HEK293 (cell line): Measurements from ENCODE around the gene C1QL4.

Source experiments
- CTCF ChIA-PET: fragments of 350-600 bp; formaldehyde crosslinking; extraction: SDS; loops from one replicate; lab custom pipeline; 2021; ENCODE audit warnings: antibody characterized with exemption; lab: Yijun Ruan, JAX
- POLR2A ChIA-PET: fragments of 300-600 bp; formaldehyde crosslinking; extraction: SDS; loops from one replicate; lab custom pipeline; 2020; ENCODE audit warnings: antibody characterized with exemption, inconsistent platforms; lab: Yijun Ruan, JAX
- H3K27ac ChIP-seq: fragments of 200-500 bp; sonication (Bioruptor generic); 2 replicates; pipeline ENCODE4 v1.5.1; 2014; ENCODE audit warnings: low read depth, low read length, control low read depth, inconsistent platforms; ENCODE audit errors: extremely low read depth
- H3K36me3 ChIP-seq, 2 experiments: fragments of 200-500 bp in 1 of 2; sonication (Bioruptor generic) in 1 of 2; 1 replicate in 1 of 2; 2 replicates in 1 of 2; pipeline ENCODE4 v1.5.1; 2014 to 2017; ENCODE audit warnings: inconsistent platforms in 2 of 2, low read length in 2 of 2; ENCODE audit not compliant: control insufficient read depth in 2 of 2, insufficient read depth in 1 of 2
- H3K4me1 ChIP-seq: fragments of 200-500 bp; sonication (Bioruptor generic); 2 replicates; pipeline ENCODE4 v1.5.1; 2014; ENCODE audit warnings: mild to moderate bottlenecking, low read length, inconsistent platforms; ENCODE audit not compliant: control insufficient read depth, insufficient read depth
- H3K4me3 ChIP-seq: 2 replicates; pipeline ENCODE4 v1.5.1; 2011; ENCODE audit warnings: low read depth, mild to moderate bottlenecking, control low read depth, low read length, moderate library complexity
- H3K9me3 ChIP-seq: fragments of 200-500 bp; sonication (Bioruptor generic); 2 replicates; pipeline ENCODE4 v1.5.1; 2014; ENCODE audit warnings: low read depth, low read length, inconsistent platforms; ENCODE audit not compliant: control insufficient read depth, insufficient read depth
- EGR2 ChIP-seq: fragments of 450-650 bp; formaldehyde crosslinking; IDR thresholded peaks from 2 replicates; pipeline ENCODE4 v1.5.1; 2016; ENCODE audit warnings: low read depth, missing biosample characterization, missing genetic modification characterization
- FEZF1 ChIP-seq: fragments of 450-650 bp; formaldehyde crosslinking; IDR thresholded peaks from 2 replicates; pipeline ENCODE4 v1.5.1; 2016; ENCODE audit warnings: missing biosample characterization, missing genetic modification characterization
- HOXD13 ChIP-seq: sonication (generic); formaldehyde crosslinking; IDR thresholded peaks from 2 replicates; pipeline ENCODE4 v1.8.0; 2022; ENCODE audit warnings: missing genetic modification reagents, borderline replicate concordance
- IKZF3 ChIP-seq: fragments of 450-650 bp; IDR thresholded peaks from 2 replicates; pipeline ENCODE4 v1.5.0; 2018; ENCODE audit warnings: missing biosample characterization, mild to moderate bottlenecking, missing genetic modification characterization, moderate library complexity
- MZF1 ChIP-seq: fragments of 450-650 bp; formaldehyde crosslinking; IDR thresholded peaks from 2 replicates; pipeline ENCODE4 v1.5.1; 2017; ENCODE audit warnings: missing biosample characterization, missing genetic modification characterization, borderline replicate concordance
- OSR2 ChIP-seq: fragments of 450-650 bp; formaldehyde crosslinking; IDR thresholded peaks from 2 replicates; pipeline ENCODE4 v1.5.1; 2016; ENCODE audit warnings: missing biosample characterization, missing genetic modification characterization
- SCRT1 ChIP-seq: fragments of 450-650 bp; formaldehyde crosslinking; IDR thresholded peaks from 2 replicates; pipeline ENCODE4 v1.5.1; 2016; ENCODE audit warnings: missing biosample characterization, missing genetic modification characterization, borderline replicate concordance
- ZBTB8A ChIP-seq: fragments of 450-650 bp; formaldehyde crosslinking; IDR thresholded peaks from 2 replicates; pipeline ENCODE4 v1.5.1; 2016; ENCODE audit warnings: missing biosample characterization, missing genetic modification characterization
- ZEB2 ChIP-seq: fragments of 450-650 bp; formaldehyde crosslinking; IDR thresholded peaks from 2 replicates; pipeline ENCODE4 v1.5.1; 2016; ENCODE audit warnings: missing biosample characterization, missing genetic modification characterization
- ZFP41 ChIP-seq: fragments of 450-650 bp; formaldehyde crosslinking; IDR thresholded peaks from 2 replicates; pipeline ENCODE4 v1.5.1; 2016; ENCODE audit warnings: missing biosample characterization, missing genetic modification characterization, borderline replicate concordance
- ZNF16 ChIP-seq: fragments of 450-650 bp; formaldehyde crosslinking; IDR thresholded peaks from 2 replicates; pipeline ENCODE4 v1.5.1; 2016; ENCODE audit warnings: low read depth, missing biosample characterization, missing genetic modification characterization
- ZNF19 ChIP-seq: fragments of 450-650 bp; formaldehyde crosslinking; IDR thresholded peaks from 2 replicates; pipeline ENCODE4; 2016; ENCODE audit warnings: missing biosample characterization, missing genetic modification characterization, low read depth
- ZNF214 ChIP-seq: fragments of 450-650 bp; formaldehyde crosslinking; IDR thresholded peaks from 2 replicates; pipeline ENCODE4 v1.5.1; 2017; ENCODE audit warnings: missing biosample characterization, mild to moderate bottlenecking, missing genetic modification characterization, borderline replicate concordance
- ZNF23 ChIP-seq: fragments of 450-650 bp; formaldehyde crosslinking; IDR thresholded peaks from 2 replicates; pipeline ENCODE4 v1.5.1; 2016; ENCODE audit warnings: missing biosample characterization, missing genetic modification characterization, borderline replicate concordance
- ZNF311 ChIP-seq: fragments of 450-650 bp; formaldehyde crosslinking; IDR thresholded peaks from 2 replicates; pipeline ENCODE4 v1.5.1; 2017; ENCODE audit warnings: missing biosample characterization, missing genetic modification characterization, borderline replicate concordance
- ZNF350 ChIP-seq: fragments of 450-650 bp; formaldehyde crosslinking; IDR thresholded peaks from 2 replicates; pipeline ENCODE4 v1.5.0; 2017; ENCODE audit warnings: missing biosample characterization, mild to moderate bottlenecking, missing genetic modification characterization
- ZNF394 ChIP-seq: fragments of 450-650 bp; formaldehyde crosslinking; IDR thresholded peaks from 2 replicates; pipeline ENCODE4 v1.5.1; 2016; ENCODE audit warnings: missing biosample characterization, missing genetic modification characterization, mild to moderate bottlenecking, moderate library complexity, borderline replicate concordance
- ZNF501 ChIP-seq: fragments of 450-650 bp; formaldehyde crosslinking; IDR thresholded peaks from 2 replicates; pipeline ENCODE4 v1.5.1; 2016; ENCODE audit warnings: missing biosample characterization, missing genetic modification characterization
- ZNF610 ChIP-seq: fragments of 450-650 bp; formaldehyde crosslinking; IDR thresholded peaks from 2 replicates; pipeline ENCODE4 v1.5.1; 2016; ENCODE audit warnings: missing biosample characterization, missing genetic modification characterization, borderline replicate concordance
- ZNF621 ChIP-seq: fragments of 450-650 bp; formaldehyde crosslinking; IDR thresholded peaks from 2 replicates; pipeline ENCODE4 v1.5.1; 2017; ENCODE audit warnings: missing biosample characterization, missing genetic modification characterization
- ZNF768 ChIP-seq: fragments of 450-650 bp; formaldehyde crosslinking; IDR thresholded peaks from 2 replicates; pipeline ENCODE4 v1.5.1; 2018; ENCODE audit warnings: missing biosample characterization, mild to moderate bottlenecking, missing genetic modification characterization
- ZNF830 ChIP-seq: fragments of 450-650 bp; IDR thresholded peaks from 2 replicates; pipeline ENCODE4 v1.5.0; 2018; ENCODE audit warnings: missing biosample characterization, missing genetic modification characterization, low read depth, mild to moderate bottlenecking, moderate library complexity
- TF ChIP-seq, protein P1 (sequence below): fragments of 450-650 bp; IDR thresholded peaks from 2 replicates; pipeline ENCODE4 v1.5.1; 2018; ENCODE audit warnings: missing biosample characterization, mild to moderate bottlenecking, missing genetic modification characterization
- TF ChIP-seq, protein P2 (sequence below): IDR thresholded peaks from 2 replicates; pipeline ENCODE4 v1.6.1; 2011; ENCODE audit warnings: mild to moderate bottlenecking, low read depth, low read length, borderline replicate concordance
- TF ChIP-seq, protein P3 (sequence below): fragments of 450-650 bp; IDR thresholded peaks from 2 replicates; pipeline ENCODE4 v1.5.1; 2018; ENCODE audit warnings: missing biosample characterization, missing genetic modification characterization
- TF ChIP-seq, protein P4 (sequence below): fragments of 450-650 bp; formaldehyde crosslinking; IDR thresholded peaks from 2 replicates; pipeline ENCODE4 v1.5.1; 2016; ENCODE audit warnings: missing biosample characterization, missing genetic modification characterization
- TF ChIP-seq, protein P5 (sequence below): fragments of 450-650 bp; formaldehyde crosslinking; IDR thresholded peaks from 2 replicates; pipeline ENCODE4 v1.5.0; 2017; ENCODE audit warnings: missing biosample characterization, missing genetic modification characterization, borderline replicate concordance
- TF ChIP-seq, protein P6 (sequence below): fragments of 450-650 bp; formaldehyde crosslinking; IDR thresholded peaks from 2 replicates; pipeline ENCODE4 v1.5.1; 2017; ENCODE audit warnings: missing biosample characterization, missing genetic modification characterization

C1QL4 gene

DNA sequence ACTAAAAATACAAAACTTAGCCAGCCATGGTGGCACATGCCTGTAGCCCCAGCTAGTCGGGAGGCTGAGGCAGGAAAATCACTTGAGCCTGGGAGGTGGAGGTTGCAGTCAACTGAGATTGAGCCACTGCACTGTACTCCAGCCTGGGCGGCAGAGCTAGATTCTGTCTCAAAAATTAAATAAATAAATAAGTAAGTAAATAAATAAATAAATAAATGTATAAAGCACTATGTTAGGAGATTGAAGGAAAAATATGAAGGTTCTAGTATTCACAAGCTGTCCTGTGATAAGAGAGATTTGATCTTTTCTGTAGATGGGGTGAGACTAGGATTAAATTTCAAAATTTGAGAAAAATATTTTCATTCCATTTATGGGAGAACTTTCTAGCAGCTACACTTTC is 15.4 kb upstream of the C1QL4 start:
- ChIA-PET POLR2A (interaction anchor here (1.0 kb wide), 1 partner anchor 29 kb away, joined by 3 read pairs; the partner anchor contains the start of gene TROAP), CTCF (interaction anchor here (0.6 to 5.9 kb wide), 12 partner anchors 10 to 252 kb away, joined by 3 to 49 read pairs (median 4); partner anchors contain the start of gene C1QL4)
- Histone ChIP-seq H3K4me1 (peaks cover 7% of the 10 kb centered on the region), H3K4me3 (no peak overlapping the region), H3K36me3 (peaks cover 0 to 10% of the 10 kb centered on the region in 2 experiments; a peak in 1 of 3 replicates), H3K9me3 (no peaks in the 10 kb centered on the region), H3K27ac (no peak overlapping the region)
- TF ChIP-seq HOXD13 (CRISPR knock-in tag) (no peak), EGR2 (tag by site-specific recombination) (no peak), ZNF621 (no peak), SCRT1 (no peak), FEZF1 (tag by site-specific recombination) (no peak), ZNF830 (no peak), ZNF768 (tag by site-specific recombination) (no peak), ZNF610 (tag by site-specific recombination) (no peak), ZBTB8A (tag by site-specific recombination) (peak; percentile 63; the same call in 1 of the 2 replicates), IKZF3 (tag by site-specific recombination) (no peak), OSR2 (no peak), MZF1 (tag by site-specific recombination) (no peak; the same call in 1 of the 2 replicates), ZNF23 (tag by site-specific recombination) (no peak), ZNF501 (tag by site-specific recombination) (no peak), ZNF16 (tag by site-specific recombination) (no peak), ZNF19 (tag by site-specific recombination) (peak; percentile 72; the same call in 1 of the 2 replicates), ZNF350 (no peak), ZFP41 (tag by site-specific recombination) (no peak), ZNF214 (tag by site-specific recombination) (no peak; the same call in 1 of the 2 replicates), ZNF394 (peak; percentile 91), ZEB2 (tag by site-specific recombination) (no peak), ZNF311 (tag by site-specific recombination) (no peak)
- TF ChIP-seq, protein P1, sequence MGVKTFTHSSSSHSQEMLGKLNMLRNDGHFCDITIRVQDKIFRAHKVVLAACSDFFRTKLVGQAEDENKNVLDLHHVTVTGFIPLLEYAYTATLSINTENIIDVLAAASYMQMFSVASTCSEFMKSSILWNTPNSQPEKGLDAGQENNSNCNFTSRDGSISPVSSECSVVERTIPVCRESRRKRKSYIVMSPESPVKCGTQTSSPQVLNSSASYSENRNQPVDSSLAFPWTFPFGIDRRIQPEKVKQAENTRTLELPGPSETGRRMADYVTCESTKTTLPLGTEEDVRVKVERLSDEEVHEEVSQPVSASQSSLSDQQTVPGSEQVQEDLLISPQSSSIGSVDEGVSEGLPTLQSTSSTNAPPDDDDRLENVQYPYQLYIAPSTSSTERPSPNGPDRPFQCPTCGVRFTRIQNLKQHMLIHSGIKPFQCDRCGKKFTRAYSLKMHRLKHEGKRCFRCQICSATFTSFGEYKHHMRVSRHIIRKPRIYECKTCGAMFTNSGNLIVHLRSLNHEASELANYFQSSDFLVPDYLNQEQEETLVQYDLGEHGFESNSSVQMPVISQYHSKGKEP (tag by site-specific recombination) = no peak
- TF ChIP-seq, protein P2, sequence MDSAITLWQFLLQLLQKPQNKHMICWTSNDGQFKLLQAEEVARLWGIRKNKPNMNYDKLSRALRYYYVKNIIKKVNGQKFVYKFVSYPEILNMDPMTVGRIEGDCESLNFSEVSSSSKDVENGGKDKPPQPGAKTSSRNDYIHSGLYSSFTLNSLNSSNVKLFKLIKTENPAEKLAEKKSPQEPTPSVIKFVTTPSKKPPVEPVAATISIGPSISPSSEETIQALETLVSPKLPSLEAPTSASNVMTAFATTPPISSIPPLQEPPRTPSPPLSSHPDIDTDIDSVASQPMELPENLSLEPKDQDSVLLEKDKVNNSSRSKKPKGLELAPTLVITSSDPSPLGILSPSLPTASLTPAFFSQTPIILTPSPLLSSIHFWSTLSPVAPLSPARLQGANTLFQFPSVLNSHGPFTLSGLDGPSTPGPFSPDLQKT = no peak
- TF ChIP-seq, protein P3, sequence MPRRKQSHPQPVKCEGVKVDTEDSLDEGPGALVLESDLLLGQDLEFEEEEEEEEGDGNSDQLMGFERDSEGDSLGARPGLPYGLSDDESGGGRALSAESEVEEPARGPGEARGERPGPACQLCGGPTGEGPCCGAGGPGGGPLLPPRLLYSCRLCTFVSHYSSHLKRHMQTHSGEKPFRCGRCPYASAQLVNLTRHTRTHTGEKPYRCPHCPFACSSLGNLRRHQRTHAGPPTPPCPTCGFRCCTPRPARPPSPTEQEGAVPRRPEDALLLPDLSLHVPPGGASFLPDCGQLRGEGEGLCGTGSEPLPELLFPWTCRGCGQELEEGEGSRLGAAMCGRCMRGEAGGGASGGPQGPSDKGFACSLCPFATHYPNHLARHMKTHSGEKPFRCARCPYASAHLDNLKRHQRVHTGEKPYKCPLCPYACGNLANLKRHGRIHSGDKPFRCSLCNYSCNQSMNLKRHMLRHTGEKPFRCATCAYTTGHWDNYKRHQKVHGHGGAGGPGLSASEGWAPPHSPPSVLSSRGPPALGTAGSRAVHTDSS (tag by site-specific recombination) = no peak
- TF ChIP-seq, protein P4, sequence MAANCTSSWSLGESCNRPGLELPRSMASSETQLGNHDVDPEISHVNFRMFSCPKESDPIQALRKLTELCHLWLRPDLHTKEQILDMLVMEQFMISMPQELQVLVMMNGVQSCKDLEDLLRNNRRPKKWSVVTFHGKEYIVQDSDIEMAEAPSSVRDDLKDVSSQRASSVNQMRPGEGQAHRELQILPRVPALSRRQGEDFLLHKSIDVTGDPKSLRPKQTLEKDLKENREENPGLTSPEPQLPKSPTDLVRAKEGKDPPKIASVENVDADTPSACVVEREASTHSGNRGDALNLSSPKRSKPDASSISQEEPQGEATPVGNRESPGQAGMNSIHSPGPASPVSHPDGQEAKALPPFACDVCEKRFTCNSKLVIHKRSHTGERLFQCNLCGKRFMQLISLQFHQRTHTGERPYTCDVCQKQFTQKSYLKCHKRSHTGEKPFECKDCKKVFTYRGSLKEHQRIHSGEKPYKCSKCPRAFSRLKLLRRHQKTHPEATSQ = no peak
- TF ChIP-seq, protein P5, sequence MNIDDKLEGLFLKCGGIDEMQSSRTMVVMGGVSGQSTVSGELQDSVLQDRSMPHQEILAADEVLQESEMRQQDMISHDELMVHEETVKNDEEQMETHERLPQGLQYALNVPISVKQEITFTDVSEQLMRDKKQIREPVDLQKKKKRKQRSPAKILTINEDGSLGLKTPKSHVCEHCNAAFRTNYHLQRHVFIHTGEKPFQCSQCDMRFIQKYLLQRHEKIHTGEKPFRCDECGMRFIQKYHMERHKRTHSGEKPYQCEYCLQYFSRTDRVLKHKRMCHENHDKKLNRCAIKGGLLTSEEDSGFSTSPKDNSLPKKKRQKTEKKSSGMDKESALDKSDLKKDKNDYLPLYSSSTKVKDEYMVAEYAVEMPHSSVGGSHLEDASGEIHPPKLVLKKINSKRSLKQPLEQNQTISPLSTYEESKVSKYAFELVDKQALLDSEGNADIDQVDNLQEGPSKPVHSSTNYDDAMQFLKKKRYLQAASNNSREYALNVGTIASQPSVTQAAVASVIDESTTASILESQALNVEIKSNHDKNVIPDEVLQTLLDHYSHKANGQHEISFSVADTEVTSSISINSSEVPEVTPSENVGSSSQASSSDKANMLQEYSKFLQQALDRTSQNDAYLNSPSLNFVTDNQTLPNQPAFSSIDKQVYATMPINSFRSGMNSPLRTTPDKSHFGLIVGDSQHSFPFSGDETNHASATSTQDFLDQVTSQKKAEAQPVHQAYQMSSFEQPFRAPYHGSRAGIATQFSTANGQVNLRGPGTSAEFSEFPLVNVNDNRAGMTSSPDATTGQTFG (tag by site-specific recombination) = no peak
- TF ChIP-seq, protein P6, sequence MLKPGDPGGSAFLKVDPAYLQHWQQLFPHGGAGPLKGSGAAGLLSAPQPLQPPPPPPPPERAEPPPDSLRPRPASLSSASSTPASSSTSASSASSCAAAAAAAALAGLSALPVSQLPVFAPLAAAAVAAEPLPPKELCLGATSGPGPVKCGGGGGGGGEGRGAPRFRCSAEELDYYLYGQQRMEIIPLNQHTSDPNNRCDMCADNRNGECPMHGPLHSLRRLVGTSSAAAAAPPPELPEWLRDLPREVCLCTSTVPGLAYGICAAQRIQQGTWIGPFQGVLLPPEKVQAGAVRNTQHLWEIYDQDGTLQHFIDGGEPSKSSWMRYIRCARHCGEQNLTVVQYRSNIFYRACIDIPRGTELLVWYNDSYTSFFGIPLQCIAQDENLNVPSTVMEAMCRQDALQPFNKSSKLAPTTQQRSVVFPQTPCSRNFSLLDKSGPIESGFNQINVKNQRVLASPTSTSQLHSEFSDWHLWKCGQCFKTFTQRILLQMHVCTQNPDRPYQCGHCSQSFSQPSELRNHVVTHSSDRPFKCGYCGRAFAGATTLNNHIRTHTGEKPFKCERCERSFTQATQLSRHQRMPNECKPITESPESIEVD (tag by site-specific recombination) = no peak
